ENCODE data around the gene KCNS3.

KCNS3 gene, protein sequence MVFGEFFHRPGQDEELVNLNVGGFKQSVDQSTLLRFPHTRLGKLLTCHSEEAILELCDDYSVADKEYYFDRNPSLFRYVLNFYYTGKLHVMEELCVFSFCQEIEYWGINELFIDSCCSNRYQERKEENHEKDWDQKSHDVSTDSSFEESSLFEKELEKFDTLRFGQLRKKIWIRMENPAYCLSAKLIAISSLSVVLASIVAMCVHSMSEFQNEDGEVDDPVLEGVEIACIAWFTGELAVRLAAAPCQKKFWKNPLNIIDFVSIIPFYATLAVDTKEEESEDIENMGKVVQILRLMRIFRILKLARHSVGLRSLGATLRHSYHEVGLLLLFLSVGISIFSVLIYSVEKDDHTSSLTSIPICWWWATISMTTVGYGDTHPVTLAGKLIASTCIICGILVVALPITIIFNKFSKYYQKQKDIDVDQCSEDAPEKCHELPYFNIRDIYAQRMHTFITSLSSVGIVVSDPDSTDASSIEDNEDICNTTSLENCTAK

DNA sequence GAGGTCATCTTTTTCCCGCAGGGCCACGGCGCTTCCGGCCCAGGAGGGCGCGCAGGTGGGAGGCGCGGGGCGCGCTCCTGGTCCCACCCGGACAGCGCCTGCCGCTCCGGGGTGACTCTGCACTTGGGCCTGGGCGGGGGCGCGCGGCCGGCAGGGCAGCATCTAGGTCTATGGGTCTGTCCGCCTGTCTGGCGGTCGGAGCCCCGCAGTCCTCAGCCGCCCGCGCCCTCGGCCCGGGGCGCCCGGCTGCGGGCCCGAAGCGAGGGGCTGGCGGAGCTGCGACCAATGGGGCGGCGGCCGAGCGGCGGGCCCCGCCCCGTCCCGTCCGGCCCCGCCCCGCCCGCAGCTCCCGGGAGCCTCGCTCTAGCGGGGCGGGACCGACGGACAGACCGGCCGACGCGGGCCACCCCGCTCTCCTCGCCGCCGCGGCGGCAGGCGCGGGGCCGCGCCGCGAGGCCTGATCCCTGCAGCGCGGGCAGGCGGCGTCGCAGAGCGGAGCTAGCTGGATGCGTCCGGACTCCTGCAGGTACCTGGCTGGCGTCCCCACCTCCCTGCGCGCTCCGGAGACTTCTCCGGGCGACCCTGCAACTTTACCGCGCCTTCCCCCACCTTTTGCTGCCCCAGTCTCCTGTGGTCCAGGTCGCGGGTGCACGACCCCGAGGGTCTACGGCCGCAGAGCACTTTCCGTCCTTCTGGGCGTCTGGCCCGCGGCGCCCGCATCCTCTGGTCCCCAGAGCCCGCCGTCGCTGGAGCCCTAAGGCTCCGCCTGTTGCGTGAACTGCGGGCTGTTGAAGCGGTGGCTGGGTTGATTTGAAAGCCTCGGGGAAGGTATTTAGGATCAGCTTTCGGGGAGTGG is at the start of gene KCNS3:
TSS of gene KCNS3 (plus strand) at position 387 of the 856 bp plus-strand sequence. CDS start 52,342 bp downstream, outside the sequence.
- TF ChIP-seq, protein P1, sequence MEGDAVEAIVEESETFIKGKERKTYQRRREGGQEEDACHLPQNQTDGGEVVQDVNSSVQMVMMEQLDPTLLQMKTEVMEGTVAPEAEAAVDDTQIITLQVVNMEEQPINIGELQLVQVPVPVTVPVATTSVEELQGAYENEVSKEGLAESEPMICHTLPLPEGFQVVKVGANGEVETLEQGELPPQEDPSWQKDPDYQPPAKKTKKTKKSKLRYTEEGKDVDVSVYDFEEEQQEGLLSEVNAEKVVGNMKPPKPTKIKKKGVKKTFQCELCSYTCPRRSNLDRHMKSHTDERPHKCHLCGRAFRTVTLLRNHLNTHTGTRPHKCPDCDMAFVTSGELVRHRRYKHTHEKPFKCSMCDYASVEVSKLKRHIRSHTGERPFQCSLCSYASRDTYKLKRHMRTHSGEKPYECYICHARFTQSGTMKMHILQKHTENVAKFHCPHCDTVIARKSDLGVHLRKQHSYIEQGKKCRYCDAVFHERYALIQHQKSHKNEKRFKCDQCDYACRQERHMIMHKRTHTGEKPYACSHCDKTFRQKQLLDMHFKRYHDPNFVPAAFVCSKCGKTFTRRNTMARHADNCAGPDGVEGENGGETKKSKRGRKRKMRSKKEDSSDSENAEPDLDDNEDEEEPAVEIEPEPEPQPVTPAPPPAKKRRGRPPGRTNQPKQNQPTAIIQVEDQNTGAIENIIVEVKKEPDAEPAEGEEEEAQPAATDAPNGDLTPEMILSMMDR (conservative IDR thresholded peaks at IDR 0.05; ENCODE audit: low read depth, low read length), result no peak
- peak within 1 kb of the TSS; percentile 67 for H3K4me3 ChIP-seq (ENCODE audit: low read length)
- no peak for DNase-seq (ENCODE audit: low read depth)

DNA sequence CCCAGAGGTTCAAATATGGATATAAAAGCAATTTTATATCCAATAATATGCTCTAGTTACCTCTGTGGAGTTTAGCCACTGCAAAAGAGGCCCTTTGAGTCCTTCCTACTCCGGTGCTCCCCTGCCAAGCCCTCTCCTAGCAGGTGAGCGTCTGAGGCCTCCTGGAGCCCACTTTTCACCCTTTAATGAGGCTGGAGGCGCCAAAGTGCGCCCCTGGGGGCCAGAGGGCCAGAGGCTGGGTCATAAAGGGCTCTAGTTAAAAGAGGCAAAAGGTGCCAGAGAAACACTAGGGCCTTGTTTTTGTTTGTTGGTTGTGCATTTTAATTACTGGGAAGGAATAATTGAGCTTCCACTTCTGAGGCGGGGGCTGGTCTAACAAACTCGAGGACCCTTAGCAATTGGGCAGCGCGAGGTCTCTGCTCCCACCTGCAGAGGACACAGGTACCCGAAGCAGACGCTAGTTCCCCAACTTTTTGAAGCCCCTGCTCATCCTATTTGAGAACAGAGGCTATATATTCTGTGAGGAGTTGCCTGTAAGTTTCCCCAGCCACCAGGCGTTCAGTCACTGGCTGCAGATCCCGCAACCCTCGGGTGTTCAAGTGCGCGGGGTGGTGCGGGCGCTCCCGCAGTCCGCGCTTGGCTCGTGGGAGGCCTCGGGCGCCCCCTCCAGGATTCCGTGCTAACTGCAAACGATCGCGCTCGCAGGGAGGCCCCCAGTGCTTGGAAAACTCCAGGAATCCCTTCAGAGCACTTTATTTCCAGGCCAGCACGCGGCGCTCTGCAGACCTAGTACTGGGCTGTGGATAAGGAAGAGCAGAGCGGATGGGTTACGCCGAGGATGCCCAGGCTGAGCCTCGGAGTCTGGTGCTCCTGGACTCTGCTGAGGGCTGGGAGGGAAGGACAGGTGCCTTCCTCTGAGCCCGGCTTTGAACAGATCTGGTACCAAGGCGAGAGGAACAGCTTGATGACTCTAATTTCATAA is 48.1 kb upstream of the KCNS3 start:
- DNase-seq (ENCODE audit: low read depth), result no peak
- TF ChIP-seq, protein P1 (conservative IDR thresholded peaks at IDR 0.05; ENCODE audit: low read depth, low read length), result peak; percentile 90
- peak overlapping the region; percentile 21 for H3K4me3 ChIP-seq (ENCODE audit: low read length)

DNA sequence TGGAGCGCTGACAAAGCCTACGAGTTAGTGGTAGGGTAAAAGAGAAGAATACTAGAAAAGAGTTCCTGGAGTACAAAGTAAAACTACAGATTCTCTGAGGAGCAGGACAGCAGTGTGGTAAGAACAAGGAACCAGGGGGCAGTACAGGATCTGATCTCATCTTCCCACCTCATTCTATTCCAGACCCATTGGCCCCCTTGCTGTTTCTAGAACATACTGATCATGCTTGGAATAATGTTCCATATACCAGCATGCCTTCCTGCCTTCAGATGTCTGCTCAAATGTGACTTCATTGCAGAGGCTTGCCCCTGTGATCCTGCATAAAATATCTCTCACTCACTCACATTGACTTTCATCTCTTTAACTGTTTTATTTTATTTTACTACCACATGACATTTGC is 43.0 kb upstream of the KCNS3 start:
- DNase-seq (ENCODE audit: low read depth), result no peak
- TF ChIP-seq, protein P1 (conservative IDR thresholded peaks at IDR 0.05; ENCODE audit: low read depth, low read length), result no peak

DNA sequence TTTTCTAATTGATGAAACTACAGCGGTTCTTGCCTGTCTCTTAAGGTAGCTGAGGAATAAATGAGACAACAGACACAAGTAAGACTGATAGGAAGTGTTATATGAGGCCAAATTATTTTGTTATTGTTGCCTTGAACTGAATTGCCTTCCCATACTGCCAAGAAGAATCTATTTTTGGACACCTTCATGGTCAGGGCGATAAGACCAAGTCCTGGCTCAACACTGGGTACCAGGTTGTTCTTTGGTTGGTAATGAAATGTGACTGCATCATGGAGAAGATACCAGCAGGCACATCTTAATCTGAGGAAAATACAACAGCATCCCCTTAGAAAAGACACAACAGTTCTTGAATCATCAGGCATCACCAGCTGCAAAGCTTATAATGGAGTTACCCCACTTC is 38.5 kb upstream of the KCNS3 start:
- no peak for DNase-seq (ENCODE audit: low read depth)
- TF ChIP-seq, protein P1 (conservative IDR thresholded peaks at IDR 0.05; ENCODE audit: low read depth, low read length), result no peak

More for the DNA sequence above, 43.0 kb upstream of the KCNS3 start:
- H3K4me3 ChIP-seq (ENCODE audit: low read length), result no peak overlapping the region

DNA sequence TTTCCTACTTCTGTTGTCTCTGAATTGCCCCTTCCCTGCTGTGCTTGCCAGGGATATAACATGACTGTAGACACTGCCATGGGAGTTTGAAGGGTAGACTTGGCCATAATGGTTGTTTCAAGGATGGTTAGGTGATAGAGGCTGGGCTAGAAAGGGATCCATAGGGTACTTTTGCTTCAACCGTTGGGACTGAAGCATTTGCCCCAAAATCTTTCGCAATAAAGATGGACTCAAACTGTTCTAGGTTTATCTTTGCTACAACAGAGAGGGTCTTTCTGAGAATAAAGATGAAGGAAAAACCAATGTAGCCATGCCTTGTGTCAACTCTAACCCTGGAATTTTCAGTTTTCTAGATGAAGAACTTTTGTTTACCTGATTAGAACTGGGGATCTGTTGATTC is 35.0 kb upstream of the KCNS3 start:
- DNase-seq (ENCODE audit: low read depth), result no peak
- no peak overlapping the region for H3K4me3 ChIP-seq (ENCODE audit: low read length)
- TF ChIP-seq, protein P1 (conservative IDR thresholded peaks at IDR 0.05; ENCODE audit: low read depth, low read length), result no peak

More for the DNA sequence above, 38.5 kb upstream of the KCNS3 start:
- H3K4me3 ChIP-seq (ENCODE audit: low read length), result no peak overlapping the region

DNA sequence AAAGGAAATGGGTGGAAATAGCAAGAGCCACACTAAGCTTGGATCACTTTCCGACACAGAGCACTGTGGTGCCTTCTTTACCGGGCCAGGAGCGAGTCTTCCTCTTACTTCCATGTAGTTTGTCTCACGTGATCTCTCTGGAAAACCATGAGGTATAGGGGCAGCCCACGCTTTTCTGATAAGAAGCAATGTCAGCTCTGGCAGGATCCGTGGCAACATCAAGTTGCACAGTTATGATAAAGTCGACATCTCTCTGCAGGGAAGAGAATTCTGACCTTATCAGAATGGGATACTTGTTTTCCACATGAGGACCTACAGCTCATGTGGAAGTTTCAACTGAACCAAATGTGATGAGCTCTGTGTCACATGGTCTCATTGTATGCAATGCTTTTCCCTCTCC is 32.7 kb upstream of the KCNS3 start:
- H3K4me3 ChIP-seq (ENCODE audit: low read length), result no peak overlapping the region
- TF ChIP-seq, protein P1 (conservative IDR thresholded peaks at IDR 0.05; ENCODE audit: low read depth, low read length), result no peak
- DNase-seq (ENCODE audit: low read depth), result no peak

Measured in retinal pigment epithelial cell (primary cell).